Activated naive CD8-positive, alpha-beta T cell treated with anti-CD3 and anti-CD28 coated beads, Interleukin-2, amount 50 U/mL, for 24 hours (primary cell): Measurements from ENCODE around the gene CUL1.

Source experiments
- ATAC-seq: fragments of 150-1000 bp; cut with Tn5 transposase; one replicate; pipeline ENCODE4 v1.10.0; 2021
- DNase-seq: peaks from one replicate; pipeline ENCODE4 v3.0.0; 2021
- H3K27ac Mint-ChIP-seq: one replicate; pipeline ENCODE4 v1.8.0; 2021; ENCODE audit warnings: mild to moderate bottlenecking, mixed read lengths
- H3K27me3 Mint-ChIP-seq: one replicate; pipeline ENCODE4 v1.8.0; 2021; ENCODE audit warnings: mixed read lengths
- H3K36me3 Mint-ChIP-seq: one replicate; pipeline ENCODE4 v1.8.0; 2021; ENCODE audit warnings: low read depth, mixed read lengths
- H3K4me1 Mint-ChIP-seq: one replicate; pipeline ENCODE4 v1.8.0; 2021; ENCODE audit warnings: mixed read lengths
- H3K4me3 Mint-ChIP-seq: one replicate; pipeline ENCODE4 v1.8.0; 2021; ENCODE audit warnings: mild to moderate bottlenecking, moderate library complexity, mixed read lengths
- H3K9me3 Mint-ChIP-seq: one replicate; pipeline ENCODE4 v1.8.0; 2021; ENCODE audit warnings: mixed read lengths

CUL1 gene

DNA sequence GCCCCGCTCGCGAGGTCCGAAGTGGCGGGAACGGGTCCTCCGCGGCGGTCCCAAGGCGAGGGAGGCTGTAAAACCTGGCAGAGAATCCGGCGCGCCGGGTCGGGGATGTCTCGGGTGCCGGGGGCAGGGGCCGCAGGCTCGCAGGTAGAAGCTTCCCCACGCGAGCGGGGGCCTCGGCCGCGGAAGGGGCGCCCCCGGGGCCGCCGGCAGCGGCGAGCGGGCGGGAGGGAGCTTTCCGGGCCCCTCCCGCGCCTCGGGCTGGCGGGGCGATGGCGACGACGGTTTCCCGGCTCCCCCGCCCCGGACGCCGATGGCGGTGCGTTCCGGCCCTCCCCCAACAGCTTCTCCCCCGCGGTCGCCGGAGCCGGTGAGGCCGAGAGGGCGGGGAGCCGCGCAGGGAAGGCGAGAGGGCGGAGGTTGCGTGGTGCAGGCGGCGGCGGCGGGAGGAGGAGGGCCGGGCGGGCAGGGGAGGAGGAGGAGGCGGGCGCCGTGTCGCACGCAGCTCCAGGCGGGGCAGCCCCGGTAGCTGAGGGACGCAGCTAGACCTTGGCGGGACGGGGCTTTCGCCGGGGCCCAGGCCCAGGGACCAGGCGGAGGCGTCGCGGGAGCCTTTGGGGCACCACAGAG, at the start of gene CUL1:
Gene CUL1 (plus strand): TSS at position 507 of the 627 bp plus-strand sequence. CDS start 31,220 bp downstream, outside the sequence.
- peak; percentile 75 for ATAC-seq
- Mint-ChIP-seq H3K27me3 (no peaks in the 10 kb centered on the region), H3K9me3 (no peaks in the 10 kb centered on the region), H3K27ac (peak within 1 kb of the TSS; percentile 99), H3K4me3 (peak within 1 kb of the TSS; percentile 95), H3K4me1 (peaks cover 61% of the 10 kb centered on the region), H3K36me3 (peaks cover 22% of the 10 kb centered on the region)
- DNase-seq = peak; percentile 82

- DNase-seq = no peak
Measured at GRCh38 chr7:148650232-148650858, 48.4 kb upstream of the CUL1 start.

GRCh38 chr7:148652773-148653172, 45.9 kb upstream of the CUL1 start:
- Mint-ChIP-seq H3K9me3 (no peaks in the 10 kb centered on the region), H3K4me3 (no peak overlapping the region), H3K27me3 (no peaks in the 10 kb centered on the region), H3K4me1 (no peaks in the 10 kb centered on the region), H3K27ac (no peak overlapping the region), H3K36me3 (no peaks in the 10 kb centered on the region)
- no peak for DNase-seq
- ATAC-seq = no peak

More at GRCh38 chr7:148650232-148650858, 48.4 kb upstream of the CUL1 start:
- no peaks in the 10 kb centered on the region for H3K27me3 Mint-ChIP-seq
- ATAC-seq = no peak
- H3K9me3 Mint-ChIP-seq = no peaks in the 10 kb centered on the region
- H3K36me3 Mint-ChIP-seq = no peaks in the 10 kb centered on the region
- H3K4me1 Mint-ChIP-seq = no peaks in the 10 kb centered on the region
- no peak overlapping the region for H3K27ac Mint-ChIP-seq
- no peak overlapping the region for H3K4me3 Mint-ChIP-seq

DNA sequence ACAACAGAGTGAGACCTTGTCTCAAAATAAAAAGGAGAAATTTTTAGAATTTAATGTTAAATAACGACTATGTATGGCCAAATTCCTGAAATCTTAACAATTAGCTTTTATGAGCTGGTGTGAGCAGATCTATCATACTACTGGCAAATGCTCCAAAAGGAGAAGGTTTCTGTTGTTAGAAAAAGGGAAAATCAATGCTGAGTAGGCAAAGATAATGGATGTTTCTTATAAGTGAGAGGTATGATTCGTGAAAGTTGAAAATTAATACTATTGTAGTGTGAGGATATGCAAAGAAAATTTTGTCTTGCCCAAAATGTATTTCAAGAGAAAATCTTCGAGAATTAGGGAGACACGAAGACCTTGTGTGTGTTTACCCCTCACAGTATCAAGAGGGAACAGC, 40.8 kb upstream of the CUL1 start:
- no peak for DNase-seq
- Mint-ChIP-seq H3K4me1 (no peaks in the 10 kb centered on the region), H3K27me3 (no peaks in the 10 kb centered on the region), H3K27ac (no peak overlapping the region), H3K4me3 (no peak overlapping the region), H3K9me3 (no peaks in the 10 kb centered on the region), H3K36me3 (no peaks in the 10 kb centered on the region)
- no peak for ATAC-seq

GRCh38 chr7:148661471-148661870, 37.2 kb upstream of the CUL1 start:
- no peak overlapping the region for H3K4me3 Mint-ChIP-seq
- no peak for DNase-seq
- H3K36me3 Mint-ChIP-seq = no peaks in the 10 kb centered on the region
- no peaks in the 10 kb centered on the region for H3K4me1 Mint-ChIP-seq
- no peaks in the 10 kb centered on the region for H3K27me3 Mint-ChIP-seq
- ATAC-seq = no peak
- peaks cover 1% of the 10 kb centered on the region for H3K9me3 Mint-ChIP-seq
- no peak overlapping the region for H3K27ac Mint-ChIP-seq

DNA sequence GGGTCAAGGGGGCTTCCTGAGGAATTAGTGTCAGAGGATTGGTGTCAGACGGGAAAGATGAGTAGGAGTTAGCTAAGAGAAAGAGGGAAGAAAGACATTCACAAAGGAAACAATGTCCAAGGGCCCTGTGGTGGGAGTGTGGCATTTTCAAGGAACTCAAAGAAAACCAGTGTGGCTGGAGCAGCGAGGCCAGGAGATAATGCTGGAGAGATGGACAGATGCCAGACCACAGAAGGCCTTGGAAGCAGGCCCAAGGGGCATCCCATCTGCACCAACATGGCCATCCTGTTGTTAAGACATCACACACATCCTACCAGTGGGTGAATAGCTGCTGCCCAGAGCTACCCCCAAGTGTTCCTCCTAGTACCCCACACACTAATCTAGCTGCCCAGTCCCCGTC, 36.1 kb upstream of the CUL1 start:
- H3K27me3 Mint-ChIP-seq = no peaks in the 10 kb centered on the region
- peaks cover 2% of the 10 kb centered on the region for H3K36me3 Mint-ChIP-seq
- DNase-seq (no peak), ATAC-seq (no peak)
- peaks cover under 1% of the 10 kb centered on the region for H3K4me1 Mint-ChIP-seq
- no peak overlapping the region for H3K4me3 Mint-ChIP-seq
- no peak overlapping the region for H3K27ac Mint-ChIP-seq
- peaks cover 5% of the 10 kb centered on the region for H3K9me3 Mint-ChIP-seq

DNA sequence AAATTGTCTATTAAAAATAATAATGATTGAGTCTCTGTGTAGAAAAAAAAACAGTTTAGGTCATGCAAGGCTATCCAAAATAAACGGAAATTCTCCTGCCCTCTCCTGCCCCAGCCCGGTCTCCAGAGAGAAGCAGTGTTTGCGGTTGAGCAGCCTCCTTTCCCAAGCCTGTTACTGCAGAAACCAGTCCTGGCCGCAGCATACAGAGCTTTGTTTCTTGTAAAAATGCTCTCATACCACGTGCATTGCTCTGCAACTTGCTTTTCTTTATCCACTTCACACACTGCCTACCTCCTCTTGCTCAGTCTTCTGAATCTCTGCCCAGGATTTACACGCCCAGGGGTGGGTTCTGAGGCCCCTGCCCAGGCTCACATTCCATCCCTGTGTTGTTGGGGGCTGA, 34.4 kb upstream of the CUL1 start:
- H3K9me3 Mint-ChIP-seq = peaks cover 8% of the 10 kb centered on the region
- no peaks in the 10 kb centered on the region for H3K27me3 Mint-ChIP-seq
- peaks cover 3% of the 10 kb centered on the region for H3K4me1 Mint-ChIP-seq
- H3K4me3 Mint-ChIP-seq = no peak overlapping the region
- DNase-seq (no peak), ATAC-seq (no peak)
- H3K27ac Mint-ChIP-seq = no peak overlapping the region
- H3K36me3 Mint-ChIP-seq = peaks cover 2% of the 10 kb centered on the region

GRCh38 chr7:148665221-148665620, 33.5 kb upstream of the CUL1 start:
- Mint-ChIP-seq H3K4me1 (peaks cover 9% of the 10 kb centered on the region), H3K27ac (no peak overlapping the region), H3K36me3 (peaks cover 2% of the 10 kb centered on the region), H3K27me3 (no peaks in the 10 kb centered on the region), H3K4me3 (no peak overlapping the region), H3K9me3 (peaks cover 8% of the 10 kb centered on the region)
- no peak for ATAC-seq
- DNase-seq = no peak

DNA sequence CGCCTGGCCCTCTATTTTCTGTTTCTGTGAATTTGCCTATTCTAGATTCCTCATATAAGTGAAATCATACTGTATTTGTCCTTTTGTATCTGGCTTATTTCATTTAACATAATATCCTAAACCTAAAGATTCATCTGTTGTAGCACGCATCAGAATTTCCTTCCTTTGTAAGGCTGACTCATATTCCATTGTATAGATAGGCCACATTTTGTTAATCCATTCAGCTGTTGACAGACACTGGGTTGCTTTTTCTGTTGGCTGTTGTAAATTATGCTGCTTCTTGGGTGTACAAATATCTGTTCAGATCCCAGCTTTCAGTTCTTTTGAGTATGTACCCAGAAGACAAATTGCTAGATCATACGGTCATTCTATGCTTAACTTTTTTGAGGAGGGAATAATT, 28.8 kb upstream of the CUL1 start:
- H3K4me1 Mint-ChIP-seq = peaks cover 16% of the 10 kb centered on the region
- H3K9me3 Mint-ChIP-seq = peaks cover 8% of the 10 kb centered on the region
- DNase-seq (no peak), ATAC-seq (no peak)
- H3K4me3 Mint-ChIP-seq = no peak overlapping the region
- no peaks in the 10 kb centered on the region for H3K27me3 Mint-ChIP-seq
- peaks cover 2% of the 10 kb centered on the region for H3K36me3 Mint-ChIP-seq
- no peak overlapping the region for H3K27ac Mint-ChIP-seq

DNA sequence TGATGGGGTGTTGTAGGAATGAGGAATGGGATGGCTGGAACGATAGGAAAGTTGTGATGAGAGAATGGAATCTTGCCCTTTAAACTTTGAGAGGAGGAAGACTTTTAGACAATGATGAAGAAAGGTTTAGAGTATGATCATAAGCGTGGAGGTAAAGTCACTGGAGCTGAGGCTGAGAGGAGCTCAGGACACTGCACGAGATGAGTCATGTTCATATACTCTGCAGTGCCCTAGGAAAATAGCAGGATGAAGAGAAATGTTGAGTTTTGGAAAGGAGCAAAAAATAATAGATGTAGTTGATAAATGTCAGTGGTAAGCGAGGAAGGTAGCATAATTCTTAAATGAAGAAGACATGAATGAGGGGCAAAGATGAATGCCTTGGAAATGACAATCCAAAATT, 28.3 kb upstream of the CUL1 start:
- H3K9me3 Mint-ChIP-seq = peaks cover 8% of the 10 kb centered on the region
- no peak for DNase-seq

GRCh38 chr7:148670807-148671206, 27.9 kb upstream of the CUL1 start:
- Mint-ChIP-seq H3K27ac (no peak overlapping the region), H3K4me1 (peaks cover 16% of the 10 kb centered on the region), H3K36me3 (peaks cover 2% of the 10 kb centered on the region), H3K9me3 (peaks cover 8% of the 10 kb centered on the region), H3K4me3 (no peak overlapping the region), H3K27me3 (no peaks in the 10 kb centered on the region)
- DNase-seq (no peak), ATAC-seq (no peak)

More for the DNA sequence above, 28.3 kb upstream of the CUL1 start:
- ATAC-seq = no peak
- Mint-ChIP-seq H3K27ac (no peak overlapping the region), H3K36me3 (peaks cover 2% of the 10 kb centered on the region), H3K4me3 (no peak overlapping the region), H3K27me3 (no peaks in the 10 kb centered on the region), H3K4me1 (peaks cover 16% of the 10 kb centered on the region)

DNA sequence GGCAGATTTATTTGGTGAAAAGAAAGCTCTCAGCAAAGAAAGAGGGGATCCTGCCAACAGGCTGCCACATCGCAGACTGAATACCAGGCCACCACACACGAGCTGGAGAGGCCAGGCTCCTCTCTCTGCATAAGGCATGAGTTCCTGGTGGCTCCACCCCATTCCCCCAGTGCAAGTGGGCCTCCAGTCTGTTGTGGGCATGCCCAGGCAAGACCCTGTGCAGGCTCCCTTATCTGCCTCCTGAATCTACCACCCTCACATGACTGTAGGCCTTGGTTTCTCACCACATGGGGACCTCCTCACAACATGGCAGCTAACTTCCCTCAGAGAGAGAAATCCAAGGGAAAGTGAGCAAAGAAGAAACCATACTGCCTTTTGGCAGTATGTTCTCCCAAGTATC, 26.7 kb upstream of the CUL1 start:
- Mint-ChIP-seq H3K27ac (no peak overlapping the region), H3K36me3 (no peaks in the 10 kb centered on the region), H3K4me1 (peaks cover 16% of the 10 kb centered on the region), H3K9me3 (peaks cover 4% of the 10 kb centered on the region), H3K27me3 (peaks cover 3% of the 10 kb centered on the region), H3K4me3 (no peak overlapping the region)
- ATAC-seq (no peak), DNase-seq (no peak)

GRCh38 chr7:148674689-148675088, 24.0 kb upstream of the CUL1 start:
- no peaks in the 10 kb centered on the region for H3K9me3 Mint-ChIP-seq
- ATAC-seq (no peak), DNase-seq (no peak)
- peaks cover 13% of the 10 kb centered on the region for H3K4me1 Mint-ChIP-seq
- H3K27ac Mint-ChIP-seq = no peak overlapping the region
- no peak overlapping the region for H3K4me3 Mint-ChIP-seq
- peaks cover 3% of the 10 kb centered on the region for H3K27me3 Mint-ChIP-seq
- H3K36me3 Mint-ChIP-seq = no peaks in the 10 kb centered on the region

DNA sequence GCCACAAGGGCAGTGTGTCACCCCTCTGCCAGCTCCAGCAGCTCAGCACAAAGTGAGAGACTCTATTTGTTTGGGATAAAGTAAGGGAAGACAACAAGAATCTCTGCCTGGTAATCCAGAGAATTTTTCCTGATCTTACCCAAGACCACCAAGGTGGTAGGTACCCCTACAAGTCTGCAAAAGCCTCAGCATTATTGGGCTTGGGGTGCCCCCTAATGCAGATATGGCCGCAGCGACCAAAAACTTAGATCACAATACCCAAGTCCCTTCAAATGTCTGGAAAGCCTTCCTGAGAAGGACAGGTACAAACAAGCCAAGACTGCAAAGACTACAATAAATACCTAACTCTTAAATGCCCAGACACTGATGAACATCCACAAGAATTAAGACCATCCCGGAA, 22.4 kb upstream of the CUL1 start:
- DNase-seq (no peak), ATAC-seq (no peak)
- Mint-ChIP-seq H3K27me3 (peaks cover 3% of the 10 kb centered on the region), H3K9me3 (no peaks in the 10 kb centered on the region), H3K4me1 (no peaks in the 10 kb centered on the region), H3K27ac (no peak overlapping the region), H3K36me3 (no peaks in the 10 kb centered on the region), H3K4me3 (no peak overlapping the region)

DNA sequence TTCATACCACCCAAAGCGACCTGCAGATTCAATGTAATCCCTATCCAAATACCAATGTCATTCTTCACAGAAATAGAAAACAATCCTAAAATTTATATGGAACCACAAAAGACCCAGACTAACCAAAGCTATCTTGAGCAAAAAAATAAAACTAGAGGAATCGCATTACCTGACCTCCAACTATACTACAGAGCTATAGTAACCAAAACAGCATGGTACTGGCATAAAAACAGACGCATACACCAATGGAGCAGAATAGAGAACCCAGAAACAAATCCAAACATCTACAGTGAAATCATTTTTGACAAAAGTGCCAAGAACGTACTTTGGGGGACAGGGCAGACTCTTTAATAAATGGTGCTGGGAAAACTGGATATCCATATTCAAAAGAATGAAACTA, 16.9 kb upstream of the CUL1 start:
- DNase-seq = no peak
- H3K4me3 Mint-ChIP-seq = no peak overlapping the region
- ATAC-seq = no peak
- H3K27me3 Mint-ChIP-seq = no peaks in the 10 kb centered on the region
- no peak overlapping the region for H3K27ac Mint-ChIP-seq
- H3K4me1 Mint-ChIP-seq = no peaks in the 10 kb centered on the region
- no peaks in the 10 kb centered on the region for H3K9me3 Mint-ChIP-seq
- H3K36me3 Mint-ChIP-seq = no peaks in the 10 kb centered on the region
